ENCODE data around the gene SOCS6.

GRCh38 chr18:70366174-70366573 is 77.3 kb downstream of the SOCS6 start:
- TF ChIP-seq POLR2A (IDR thresholded peaks at IDR 0.05): no peak
- TF ChIP-seq CTCF (IDR thresholded peaks at IDR 0.05): no peak
- TF ChIP-seq POLR2AphosphoS5 (IDR thresholded peaks at IDR 0.05): no peak
- no peak for TF ChIP-seq EP300 (IDR thresholded peaks at IDR 0.05)
